Dermis blood vessel endothelial cell (primary cell): ENCODE measurements around the gene ANO10. TPM values are rescaled to one million over a fixed set of nuclear protein-coding genes. Genes with fewer than 3 reads are reported as not detected.

ENCODE experiments used
- DNase-seq: peaks from one replicate; pipeline ENCODE4 v3.0.0; 2010
- total RNA-seq: library from RNA; depleted of rRNA; stranded (reverse); fragments of >200 nt; gene quantifications from 2 replicates; pipeline ENCODE4 v1.2.3, GENCODE V29; 2014

Gene ANO10
- total RNA-seq, 1 donor from 2014 or later = 46.5 TPM

- peak; percentile 56 for DNase-seq
Observed at GRCh38 chr3:43413676-43414368, 208.0 kb downstream of the ANO10 start.

- DNase-seq = no peak
Observed at GRCh38 chr3:43411429-43411828, 210.4 kb downstream of the ANO10 start.

DNA sequence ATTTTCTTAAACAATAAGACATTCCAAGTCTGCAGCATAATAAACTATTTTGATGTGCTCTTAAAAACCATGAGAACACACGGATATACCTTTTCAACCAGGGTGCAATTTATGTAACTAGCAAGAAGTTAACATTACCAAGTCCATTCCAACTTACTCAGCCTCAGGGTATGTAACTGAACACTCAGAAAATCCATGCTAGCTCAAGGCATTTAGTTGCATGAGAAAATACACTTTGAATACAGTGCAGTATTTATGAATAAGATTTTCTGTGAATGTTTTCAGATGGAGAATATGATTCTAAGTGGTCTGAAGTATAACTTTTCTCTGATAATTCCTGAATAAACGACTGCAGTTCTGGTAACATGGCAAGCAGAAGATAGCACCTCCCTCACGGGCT, 211.2 kb downstream of the ANO10 start:
- no peak for DNase-seq

DNA sequence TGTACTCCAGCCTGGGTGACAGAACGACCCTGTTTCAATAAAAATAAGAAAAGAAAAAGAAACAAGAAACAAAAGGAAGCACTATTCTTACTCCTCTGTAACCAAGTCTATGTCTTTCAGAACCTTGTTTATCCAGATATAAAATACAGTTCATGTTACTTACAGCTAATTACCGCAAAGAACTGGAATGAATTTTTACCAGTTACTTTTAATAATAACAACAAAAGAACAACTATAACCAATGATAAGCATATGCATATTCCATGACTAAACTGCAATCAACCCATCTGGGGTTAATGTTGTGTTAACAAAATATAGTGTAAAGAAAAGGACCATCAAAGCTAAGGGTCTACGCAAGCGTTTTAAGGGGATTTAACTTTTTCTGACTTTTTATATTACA, 212.3 kb downstream of the ANO10 start:
- no peak for DNase-seq

DNA sequence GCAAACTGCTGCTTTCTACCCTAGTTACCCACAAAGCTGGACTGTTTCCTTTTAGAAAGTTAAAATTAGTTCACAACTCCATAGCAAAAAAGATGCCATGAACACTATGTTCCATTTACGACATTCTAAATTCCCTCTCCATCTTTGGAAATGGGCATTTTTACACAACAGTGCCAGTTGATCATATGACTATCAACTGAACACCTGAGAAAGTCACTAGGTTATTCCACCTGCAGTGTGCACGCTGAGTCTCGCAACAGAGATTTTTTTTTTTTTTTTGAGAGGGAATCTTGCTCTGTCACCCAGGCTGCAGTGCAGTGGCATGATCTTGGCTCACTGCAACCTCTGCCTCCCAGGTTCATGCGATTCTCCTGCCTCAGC, 215.2 kb downstream of the ANO10 start:
- DNase-seq = no peak

DNA sequence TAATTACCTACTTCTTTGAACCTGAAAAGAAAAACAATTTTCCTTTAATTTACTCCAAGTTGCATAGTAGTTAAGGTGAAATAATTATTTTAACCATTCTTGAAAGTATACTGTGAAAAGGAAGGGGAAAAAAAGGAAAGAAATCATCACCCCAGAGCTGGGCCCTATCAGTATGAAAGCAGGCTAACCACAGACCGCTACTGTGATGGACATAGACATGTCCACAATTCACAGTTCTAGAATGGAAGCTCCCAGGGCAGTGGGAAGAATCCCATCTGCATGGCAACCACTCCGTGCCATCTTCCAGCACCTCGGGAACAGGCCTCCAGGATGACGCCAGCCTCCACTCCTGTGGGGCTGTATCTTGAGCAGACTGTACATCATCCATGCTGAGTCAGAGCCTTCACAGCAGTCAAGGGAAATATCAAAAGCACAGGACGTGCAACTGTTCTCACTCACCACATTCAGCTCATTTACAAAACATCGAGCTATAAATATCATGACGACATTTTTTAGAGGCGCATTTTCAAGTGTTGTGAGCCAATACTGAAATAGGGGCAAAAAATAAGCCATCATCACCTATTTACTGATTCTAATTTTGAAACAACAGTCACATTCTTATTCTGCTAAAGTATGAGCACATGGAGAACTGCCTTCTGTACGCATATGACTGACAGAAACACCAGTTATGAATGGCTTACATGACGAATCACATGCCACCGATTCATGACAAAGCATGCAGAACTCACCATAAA, 215.7 kb downstream of the ANO10 start:
- DNase-seq = peak; percentile 80

DNA sequence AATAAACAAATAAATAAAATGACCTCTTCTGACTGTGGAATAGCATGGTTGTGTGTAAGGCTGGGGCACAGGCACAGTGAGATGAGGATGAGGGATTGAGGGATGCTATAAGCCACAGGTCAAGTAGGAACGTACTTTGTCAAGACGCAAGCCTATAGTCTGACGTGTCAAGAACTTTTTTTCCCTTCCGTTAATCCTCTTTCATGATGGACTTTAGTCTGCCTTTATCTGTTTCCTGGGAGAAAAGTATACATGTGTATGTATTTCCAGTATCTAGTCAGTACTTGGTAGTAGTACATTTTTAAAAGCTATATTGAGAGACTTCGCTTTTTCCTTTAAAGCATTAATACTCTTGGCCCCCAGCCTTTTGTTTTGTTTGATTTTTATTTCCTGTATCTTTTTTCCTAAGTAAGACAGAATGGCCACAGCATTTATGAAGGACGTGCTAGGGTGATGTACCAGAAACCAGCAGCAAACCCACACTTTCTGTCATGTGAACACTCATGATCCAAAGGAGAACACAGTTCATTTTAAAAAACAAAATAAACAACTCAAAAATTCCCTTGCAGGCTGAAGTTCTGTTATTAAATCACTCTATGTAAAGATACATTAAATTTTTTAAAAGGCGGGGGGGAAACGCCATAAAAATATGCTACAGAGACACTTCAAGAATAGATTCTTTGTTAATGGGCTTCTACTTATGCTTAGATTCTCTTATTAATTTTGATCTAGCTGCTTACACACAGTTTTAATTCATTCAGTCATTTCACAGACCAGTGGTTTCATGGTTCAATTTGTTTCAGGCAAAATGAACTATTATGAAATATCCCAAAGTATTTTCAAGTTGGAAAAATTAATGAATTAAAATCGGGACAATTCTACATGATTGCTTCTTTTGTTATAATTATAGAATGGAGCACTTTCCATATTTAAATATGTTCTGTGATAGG, 220.8 kb downstream of the ANO10 start:
- no peak for DNase-seq

DNA sequence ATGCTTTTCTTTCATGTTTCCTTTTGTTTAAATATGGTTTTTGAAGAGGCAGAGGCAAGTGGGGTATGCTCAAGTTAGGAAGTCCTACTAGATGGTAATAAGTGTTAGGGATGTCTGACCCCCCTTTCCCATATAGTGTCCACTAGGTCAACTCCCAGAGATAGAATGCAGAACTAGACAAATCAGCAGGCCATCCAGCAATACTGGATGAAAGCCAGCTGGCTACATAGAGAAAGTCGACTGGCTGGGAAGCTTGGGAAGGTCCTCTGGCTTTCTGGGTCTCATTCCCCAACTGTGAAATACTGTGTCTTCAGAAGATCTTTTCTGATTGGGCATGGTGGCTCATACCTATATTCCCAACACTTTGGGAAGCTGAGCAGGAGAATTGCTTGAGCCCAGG, 221.6 kb downstream of the ANO10 start:
- peak; percentile 34 for DNase-seq

- DNase-seq = peak; percentile 66
Observed at GRCh38 chr3:43399034-43399433, 222.8 kb downstream of the ANO10 start.

GRCh38 chr3:43394041-43394554, 227.7 kb downstream of the ANO10 start:
- DNase-seq = peak; percentile 100

DNA sequence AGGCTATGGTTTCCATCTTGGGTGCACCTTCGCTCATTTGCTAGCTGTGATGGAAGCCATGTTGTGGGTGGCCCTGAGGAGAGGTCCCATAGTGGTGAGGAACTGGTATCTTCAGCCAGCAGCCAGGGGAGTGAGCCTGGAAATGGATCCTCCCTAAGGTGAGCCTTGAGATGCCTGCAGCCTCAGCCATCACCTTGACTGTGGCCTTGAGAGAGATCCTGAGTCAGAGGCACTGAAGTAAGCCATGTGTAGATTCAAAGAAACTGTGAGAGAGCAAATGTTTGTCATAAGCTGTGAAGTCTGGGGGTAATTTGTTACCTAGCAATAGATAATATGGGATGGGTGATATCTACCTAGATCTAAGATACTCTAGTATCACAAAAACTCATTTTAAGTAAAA, 230.2 kb downstream of the ANO10 start:
- DNase-seq = no peak

GRCh38 chr3:43390255-43390588, 231.6 kb downstream of the ANO10 start:
- peak; percentile 75 for DNase-seq

DNA sequence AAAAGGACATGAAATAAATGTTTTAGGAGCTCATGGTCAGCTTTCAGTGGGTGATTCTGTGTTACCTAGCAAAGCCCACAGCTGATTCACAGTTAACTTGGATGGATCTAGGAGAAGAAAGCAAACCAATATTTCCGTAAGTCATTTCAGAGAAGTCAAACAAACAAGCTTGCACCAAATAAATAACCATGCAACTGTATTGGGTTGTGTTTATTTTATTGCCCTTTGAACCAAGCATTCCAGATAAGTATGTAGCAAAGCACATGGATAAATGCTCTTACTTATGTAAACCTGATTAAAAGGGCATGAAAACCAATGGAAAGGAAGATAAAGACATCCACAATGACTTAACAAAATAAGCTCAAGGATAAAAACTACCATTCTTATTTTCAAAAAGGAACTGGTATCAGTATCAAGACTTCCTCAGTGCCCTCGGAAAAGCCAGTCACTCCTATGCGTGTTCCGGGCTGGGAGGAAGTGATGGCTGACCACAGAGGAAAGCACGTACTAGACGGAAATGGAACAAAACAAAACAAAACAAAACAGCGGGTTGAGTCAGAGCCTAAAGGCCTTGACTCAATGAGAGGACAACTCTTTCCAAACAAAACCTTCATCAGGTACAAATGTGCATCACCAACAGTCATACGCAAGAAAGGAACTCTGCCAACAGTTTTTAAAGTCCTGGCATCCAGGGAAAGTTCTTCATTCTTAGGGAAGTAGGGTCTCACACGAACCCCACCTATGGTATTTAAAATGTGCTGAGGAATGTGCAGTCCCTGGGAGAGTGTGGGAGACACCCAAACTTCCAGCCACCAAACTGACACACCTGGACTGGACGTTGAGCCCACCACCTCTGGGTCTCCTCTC, 232.2 kb downstream of the ANO10 start:
- DNase-seq = peak; percentile 98

GRCh38 chr3:43388915-43389314, 232.9 kb downstream of the ANO10 start:
- no peak for DNase-seq

DNA sequence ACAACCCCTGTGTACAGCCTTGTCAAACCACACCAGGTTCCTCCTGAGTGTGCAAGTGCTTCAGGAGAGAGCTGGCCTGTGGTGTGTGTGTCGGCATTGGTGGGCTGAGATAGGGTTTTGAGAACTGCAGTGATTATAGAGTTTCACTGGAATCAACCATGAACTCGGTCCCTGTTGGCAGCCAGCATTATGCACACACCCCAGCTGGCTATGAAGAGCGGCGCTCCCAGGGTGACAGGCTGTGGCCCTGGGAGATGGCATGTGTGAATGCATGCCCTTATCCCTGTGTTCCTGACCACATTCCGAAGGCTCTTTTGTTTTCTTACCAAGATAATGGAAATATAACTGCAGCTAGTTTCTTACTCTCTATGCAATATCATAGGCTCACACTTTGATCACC, 233.6 kb downstream of the ANO10 start:
- no peak for DNase-seq

DNA sequence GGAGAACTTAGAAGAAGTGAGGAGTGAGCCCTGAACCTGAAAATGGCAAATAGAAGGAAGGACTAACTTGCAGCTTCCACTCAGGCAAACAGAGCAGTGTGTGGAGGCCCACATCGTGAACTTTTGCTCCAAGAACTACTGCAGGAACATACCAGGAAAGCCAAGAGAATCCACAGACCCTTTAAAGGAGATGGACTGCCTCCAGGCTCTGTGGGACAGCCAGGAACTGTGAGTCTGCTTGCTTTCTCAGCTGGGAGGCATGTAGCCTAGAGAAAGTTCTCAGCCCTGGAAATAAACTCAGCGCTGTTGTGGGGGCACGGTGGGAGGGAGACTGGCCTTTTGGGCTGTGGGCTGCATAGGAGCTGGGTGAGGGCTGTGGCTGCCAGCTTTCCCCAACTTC, 242.5 kb downstream of the ANO10 start:
- no peak for DNase-seq

DNA sequence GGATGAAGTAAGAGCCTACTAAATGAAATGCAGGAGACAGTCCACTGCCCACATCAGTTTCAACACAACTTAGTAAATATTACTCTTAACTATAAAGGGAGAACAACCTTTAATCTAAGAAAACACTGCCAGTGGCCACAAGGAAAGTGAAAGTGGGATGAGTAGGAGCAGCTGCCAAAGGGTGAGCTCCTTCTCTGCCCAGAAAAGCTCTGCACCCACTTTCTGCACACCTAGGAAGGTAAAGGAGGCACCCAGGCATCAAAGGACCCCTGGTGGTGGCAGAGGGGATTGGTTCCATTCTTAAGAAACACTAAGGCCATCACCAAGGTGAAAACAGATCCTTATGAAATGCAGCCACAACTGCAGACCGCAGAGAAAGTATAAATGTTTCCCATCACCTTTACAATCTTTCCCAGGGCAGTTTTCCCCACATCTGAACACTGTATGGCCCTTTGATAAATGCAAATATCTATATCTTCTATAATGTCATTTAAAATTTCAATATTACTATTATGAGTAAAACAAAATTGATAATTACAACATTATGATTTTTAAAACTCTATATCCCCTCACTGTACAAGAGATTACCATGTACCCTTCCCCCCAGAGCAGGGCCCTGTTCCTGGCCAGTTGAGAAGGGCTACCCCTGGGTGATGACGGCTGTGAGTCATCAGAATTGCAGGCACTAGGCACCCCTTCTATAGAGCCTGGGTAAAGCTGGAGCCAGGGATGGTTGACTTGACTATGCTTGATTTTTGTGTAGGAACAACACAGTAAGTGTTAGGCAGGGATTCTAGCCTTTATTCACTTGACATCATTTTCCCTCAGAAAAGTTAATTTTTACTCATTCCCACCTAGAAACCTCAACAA, 243.5 kb downstream of the ANO10 start:
- peak; percentile 53 for DNase-seq

GRCh38 chr3:43373560-43373928, 248.3 kb downstream of the ANO10 start:
- peak; percentile 59 for DNase-seq

DNA sequence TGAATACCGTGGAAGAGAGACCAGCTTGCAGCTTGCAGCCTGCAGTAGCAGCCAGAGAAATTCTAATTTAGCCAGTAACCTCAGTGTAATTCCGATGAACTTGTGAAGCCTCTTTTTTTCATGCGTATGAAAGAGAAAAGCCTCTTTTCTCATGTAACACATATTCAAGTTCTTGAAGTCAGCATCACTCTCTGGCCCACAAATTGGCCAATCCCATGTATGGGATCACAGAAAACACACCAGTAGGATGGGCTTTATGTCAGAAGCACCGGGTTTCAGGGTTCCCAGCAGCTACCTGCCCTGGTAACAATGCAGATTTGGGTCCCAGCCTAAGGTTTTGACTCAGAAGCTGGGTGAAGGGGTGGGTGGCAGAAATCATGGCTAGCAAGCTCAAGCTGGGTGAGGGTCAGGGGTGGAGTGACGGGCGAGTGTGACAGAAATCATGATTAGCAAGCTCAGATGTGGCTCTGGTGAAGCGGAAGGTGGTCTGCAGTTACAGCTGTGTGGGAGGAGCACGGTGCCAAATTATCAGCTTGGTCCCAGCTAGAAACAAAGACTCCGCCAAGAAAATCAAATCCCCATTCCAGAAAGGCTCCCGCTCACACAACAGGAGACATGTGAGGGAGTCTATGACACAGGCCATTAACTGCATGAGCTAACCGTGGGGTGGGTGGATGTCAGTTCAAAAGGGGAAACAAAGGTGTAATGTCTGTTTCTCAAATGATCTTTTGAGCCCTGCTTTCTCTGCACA, 248.8 kb downstream of the ANO10 start:
- DNase-seq = no peak

DNA sequence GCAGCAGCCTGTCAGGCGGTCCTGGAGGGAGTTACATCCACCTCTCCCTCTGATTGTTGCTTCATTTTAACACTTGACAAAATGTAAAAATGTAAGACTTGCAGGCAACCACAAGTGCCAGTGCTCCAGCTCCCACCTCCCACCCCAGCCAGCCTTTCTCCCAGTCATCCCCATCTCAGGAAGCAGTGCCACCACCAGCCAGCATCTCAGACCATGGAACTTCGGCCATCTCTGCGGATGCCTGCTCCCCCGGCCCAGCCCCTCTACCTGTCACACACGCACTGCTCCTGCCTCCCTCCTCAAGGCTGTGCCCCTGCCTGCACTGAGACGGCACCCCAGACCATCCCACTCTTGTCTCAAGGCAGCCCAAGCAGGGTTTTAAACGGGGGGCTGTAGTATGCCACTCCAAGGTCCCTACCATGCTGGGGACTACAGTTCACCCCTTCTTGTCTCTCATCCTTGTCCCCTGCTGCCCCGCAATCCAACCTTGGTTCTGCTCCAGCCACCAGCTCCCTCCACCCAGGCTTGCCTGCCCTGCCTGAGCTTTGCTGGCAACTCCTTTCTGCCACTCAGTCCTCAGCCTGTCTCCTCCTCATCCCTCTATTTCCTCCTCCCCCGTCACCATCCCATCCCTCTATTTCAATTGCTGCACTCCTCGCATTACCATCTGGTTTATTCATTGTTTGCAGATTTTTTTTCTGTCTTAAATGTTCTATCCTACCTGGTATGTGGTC, 249.6 kb downstream of the ANO10 start:
- no peak for DNase-seq
